NK-92 treated with Interleukin-12 subunit alpha and Interleukin-12 subunit beta, amount 100 ng/mL, for 24 hours (cell line): ENCODE results near the gene CIBAR2.
"Not testable (repeated sequence)": the region's sequence is repeated elsewhere in the genome, so short reads cannot be mapped to it uniquely, and the experiment has no call there.

ENCODE experiments used
- DNase-seq: peaks from one replicate; lab custom pipeline; 2025; lab: John Stamatoyannopoulos, UW

The CIBAR2 gene

GRCh38 chr16:85062845-85063244 is 49.4 kb downstream of the CIBAR2 start:
- no peak for DNase-seq

DNA sequence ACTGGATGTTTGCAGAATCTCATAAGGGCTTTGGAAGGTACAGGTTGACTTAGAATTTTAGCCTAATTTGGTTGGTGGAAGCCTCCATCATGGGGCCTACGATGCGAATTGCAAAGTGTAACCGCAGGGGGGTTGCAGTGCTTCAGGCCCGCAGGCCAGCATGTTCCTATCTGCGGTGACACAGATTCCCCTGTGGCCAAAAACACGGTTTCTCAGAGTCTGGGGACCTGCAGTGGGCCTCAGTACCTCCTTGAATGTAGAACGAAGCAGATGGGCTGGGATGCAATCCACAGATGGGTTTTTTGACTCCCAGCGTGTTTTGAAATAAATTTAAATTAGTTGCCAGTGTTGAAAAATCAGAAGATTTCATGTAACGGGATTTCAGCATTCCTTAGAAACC is 49.9 kb downstream of the CIBAR2 start:
- DNase-seq, result no peak

DNA sequence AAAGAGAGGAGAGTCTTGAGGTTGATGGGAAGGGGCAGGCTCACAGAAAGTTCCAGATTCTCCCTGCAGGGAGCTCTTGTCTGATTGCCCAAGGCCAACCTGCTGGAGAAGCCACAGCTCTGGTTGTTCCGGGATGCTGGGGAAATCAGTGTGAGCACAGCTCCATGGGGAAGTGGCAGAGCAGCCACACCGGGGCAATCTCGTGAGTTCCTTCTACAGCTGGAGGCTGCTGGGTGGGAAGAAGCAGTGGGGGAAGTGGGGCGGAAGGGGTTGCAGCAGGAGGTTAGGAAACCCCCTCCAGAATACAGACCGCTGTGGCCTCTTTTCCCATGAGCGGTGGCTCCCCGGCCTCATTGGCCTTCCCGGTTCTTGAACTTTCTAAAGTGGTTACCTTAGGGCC is 50.7 kb downstream of the CIBAR2 start:
- no peak for DNase-seq

DNA sequence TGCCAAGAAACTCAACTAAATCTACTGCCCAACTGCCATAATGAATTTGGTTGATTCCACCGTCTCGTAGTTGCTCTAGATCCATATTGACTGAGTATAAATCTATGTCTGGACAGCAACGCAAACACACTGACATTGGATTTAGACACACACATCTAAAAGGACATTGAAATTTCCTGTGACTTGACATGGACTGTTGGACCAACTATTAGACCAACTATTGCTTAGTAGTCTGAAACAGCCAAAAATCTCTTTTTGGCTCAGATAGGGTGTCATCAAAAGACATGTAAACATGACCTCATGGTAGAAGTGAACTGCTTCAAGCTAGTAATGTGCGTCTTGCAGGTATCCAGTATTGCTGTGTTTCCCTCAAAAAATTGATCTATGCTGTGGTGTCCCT is 53.4 kb downstream of the CIBAR2 start:
- DNase-seq, result no peak

DNA sequence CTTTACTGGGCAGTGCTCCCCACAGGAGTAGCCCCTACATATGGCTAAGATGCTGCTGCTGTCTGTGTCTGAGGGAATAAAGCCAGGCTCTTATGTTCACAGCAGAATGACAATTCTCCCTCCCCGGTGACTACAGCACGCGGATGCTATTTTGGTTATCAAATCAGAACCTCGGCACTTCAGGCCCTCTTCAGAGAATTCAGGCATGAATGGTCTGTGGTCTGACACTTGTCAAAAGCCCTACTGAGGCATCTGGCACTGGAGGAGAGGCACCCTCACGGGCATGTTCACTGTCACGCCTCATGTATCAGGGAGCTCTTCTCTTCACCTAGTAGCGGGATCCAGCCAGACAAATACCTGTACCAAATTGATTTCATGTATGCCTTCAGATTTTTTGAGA is 54.3 kb downstream of the CIBAR2 start:
- no peak for DNase-seq

DNA sequence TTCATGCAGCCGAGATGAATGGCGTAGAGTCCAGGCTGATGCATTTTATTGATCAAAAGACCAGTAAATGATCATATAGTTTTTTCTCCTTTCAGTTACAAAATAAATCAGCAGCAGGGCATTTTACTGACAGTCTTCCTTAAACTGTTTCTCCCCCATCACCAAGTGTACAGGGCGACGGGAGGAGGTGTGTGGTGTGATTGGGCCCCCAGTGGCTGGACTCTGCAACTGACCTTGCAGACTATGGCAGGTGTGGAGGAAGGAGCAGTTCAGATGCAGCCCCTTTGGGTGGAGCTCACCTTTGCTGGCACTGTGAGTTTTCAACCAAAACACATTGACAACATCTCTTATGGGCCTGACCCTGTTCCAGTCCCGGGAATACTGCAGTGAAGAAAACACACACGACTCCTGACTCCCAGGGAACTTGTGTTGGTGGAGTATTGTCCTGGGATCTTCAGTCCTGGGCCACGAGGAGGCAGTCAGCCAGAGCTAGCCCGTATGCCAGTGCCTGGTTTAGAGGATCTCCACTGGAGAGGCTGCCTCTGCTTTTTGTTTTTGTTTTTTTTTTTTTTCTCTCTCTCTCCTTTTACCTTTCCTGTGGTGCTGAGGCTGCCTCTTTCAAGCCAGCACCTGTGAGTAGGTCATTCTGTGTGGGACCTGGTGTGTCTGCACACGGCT is 54.9 kb downstream of the CIBAR2 start:
- no peak for DNase-seq

- DNase-seq, result no peak
Measured at GRCh38 chr16:85056211-85056748, 56.0 kb downstream of the CIBAR2 start.

DNA sequence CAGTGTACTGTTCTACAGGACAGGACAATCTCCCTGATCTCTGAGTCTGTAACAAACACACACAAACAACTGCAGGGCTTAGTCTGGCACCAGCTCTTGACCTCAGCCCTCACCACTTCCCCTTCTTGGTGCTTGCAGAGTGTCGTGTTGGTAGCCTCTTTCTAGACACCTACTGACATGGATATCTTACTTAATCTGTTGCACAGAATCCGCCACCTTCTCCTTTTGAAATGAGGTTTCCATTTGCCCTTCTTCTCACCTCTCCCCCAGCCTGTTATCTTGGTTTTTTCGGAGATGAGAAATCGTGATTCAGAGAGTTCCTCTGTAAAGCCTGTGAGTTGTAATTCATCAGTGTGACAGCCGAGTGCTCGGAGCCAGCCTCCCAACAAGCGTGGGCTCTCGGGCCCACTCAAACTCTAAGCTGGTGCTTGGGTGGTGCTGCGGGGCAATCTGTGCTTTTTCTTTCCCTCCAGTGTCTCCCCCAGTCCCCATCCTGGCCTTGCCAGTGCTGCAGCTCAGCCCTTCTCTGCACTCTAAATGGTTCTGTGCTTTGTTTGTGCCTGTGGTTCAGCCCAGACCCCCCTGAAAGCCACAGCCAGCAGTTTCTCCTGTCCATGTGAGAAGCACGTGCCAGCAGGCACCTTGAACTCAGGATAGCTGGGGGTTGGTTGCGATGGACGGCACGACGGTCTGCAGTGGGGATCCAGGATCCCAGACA is 56.6 kb downstream of the CIBAR2 start:
- peak; percentile 74 for DNase-seq

DNA sequence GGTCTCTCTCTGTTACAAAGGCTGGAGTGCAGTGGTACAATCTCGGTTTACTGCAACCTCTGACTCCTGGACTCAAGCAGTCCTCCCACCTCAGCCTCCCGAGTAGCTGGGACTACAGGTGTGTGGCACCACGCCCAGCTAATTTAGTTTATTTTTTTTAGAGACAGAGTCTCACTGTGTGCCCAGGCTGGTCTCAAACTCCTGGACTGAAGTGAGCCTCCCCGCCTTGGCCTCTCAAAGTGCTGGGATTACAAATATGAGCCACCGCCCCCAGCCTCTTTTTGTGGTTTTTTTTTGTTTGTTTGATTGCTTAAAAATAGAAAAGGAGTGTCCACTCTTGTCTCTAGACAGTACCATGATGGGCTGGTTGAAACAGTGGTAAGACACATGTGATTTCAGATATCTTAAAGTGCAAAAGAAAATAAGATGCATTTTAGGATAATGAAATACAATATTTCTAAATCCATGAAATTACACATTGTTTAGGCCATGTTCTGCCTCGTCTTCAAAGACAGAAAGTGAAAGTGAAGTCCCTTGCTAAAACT is 57.3 kb downstream of the CIBAR2 start:
- no peak for DNase-seq

- not testable (repeated sequence) for DNase-seq
Measured at GRCh38 chr16:85054321-85054720, 58.0 kb downstream of the CIBAR2 start.

DNA sequence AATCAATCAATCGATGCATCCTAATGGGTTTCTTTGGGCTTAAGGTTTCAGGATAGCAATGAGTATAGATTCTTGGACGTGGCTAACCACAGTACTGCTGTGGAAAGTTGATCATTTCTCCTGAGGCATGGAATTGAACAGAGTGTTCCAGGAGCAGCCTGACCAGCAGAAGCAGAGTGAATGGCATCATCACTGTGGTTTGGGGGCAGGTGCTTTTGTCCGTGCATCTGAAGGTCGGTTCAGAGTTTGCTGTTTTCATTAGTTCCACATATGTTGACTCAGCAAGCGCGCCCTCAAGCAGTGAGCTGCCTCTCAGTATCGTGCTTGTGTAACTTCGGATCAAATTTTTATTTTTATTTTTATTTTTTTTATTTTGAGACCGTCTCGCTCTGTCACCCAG is 59.7 kb downstream of the CIBAR2 start:
- DNase-seq, result no peak

GRCh38 chr16:85051683-85052082 is 60.6 kb downstream of the CIBAR2 start:
- no peak for DNase-seq

- DNase-seq, result no peak
Measured at GRCh38 chr16:85051067-85051581, 61.1 kb downstream of the CIBAR2 start.

DNA sequence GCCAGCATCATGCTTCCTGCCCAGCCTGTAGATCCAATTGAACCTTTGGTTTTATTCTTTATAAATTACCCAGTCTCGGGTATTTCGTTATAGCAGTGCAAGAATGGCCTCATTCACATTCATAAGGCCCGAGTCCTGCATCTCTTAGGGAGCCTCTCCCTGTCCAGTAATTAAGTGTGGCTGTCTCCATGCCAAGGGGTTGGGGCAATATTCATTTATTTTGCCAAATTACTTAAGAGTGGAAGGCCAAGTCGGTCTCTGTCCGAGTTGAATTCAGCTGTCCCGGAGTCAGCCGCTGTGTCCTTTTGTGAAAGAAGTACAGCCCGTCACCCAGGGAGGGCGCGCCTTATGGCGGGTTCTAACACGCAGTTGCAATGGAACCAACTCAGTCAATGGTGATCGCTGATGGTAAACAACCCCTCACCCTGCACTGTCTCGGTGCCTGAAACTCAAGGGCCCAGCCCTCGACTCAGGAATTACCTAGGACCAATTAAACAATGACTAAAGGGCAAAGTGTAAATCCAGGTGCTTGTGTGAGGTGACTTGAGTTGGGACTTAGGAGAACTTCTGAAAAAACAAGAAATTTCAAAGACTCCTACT is 62.5 kb downstream of the CIBAR2 start:
- no peak for DNase-seq

DNA sequence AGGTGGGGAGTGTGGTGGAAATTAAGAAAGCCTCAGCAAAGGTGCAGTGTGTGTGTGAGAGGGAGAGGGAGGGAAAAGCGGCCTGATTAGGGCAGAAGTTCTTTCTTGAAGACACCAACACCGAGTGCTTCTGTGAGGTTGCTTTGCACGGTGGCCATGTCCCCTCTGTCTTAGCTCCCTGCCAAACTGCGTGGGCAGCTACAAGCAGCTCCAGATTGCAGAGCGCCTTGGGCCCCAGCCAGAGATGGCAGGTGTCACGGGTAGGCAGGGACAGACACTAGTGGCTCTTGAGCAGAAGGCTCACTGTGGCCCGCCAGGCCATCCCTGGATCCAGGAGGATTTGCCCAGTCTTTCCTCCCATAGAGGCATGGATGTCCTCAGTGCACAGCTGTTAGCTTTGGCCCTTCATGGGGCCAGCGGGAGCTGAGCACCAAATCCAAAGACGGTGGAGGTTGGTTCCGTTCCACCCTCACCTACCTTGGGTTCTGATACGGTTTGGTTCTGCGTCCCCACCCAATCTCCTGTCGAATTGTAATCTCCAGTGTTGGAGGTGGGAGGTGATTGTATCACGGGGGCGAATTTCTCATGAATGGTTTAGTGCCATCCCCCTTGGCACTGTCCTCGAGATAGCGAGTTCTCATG is 63.2 kb downstream of the CIBAR2 start:
- no peak for DNase-seq
